Cardiac fibroblast (primary cell): ENCODE measurements around the gene MTF1.
A peak's percentile ranks its signal among the peaks of the same experiment; 100 is the strongest.
"Not testable (repeated sequence)": the region's sequence is repeated elsewhere in the genome, so short reads cannot be mapped to it uniquely, and the experiment has no call there.

Experiments
- DNase-seq, 2 donors: peaks; one replicate each; pipeline versions ENCODE4 v3.0.0 to v3.0.0-alpha.2; 2010; ENCODE audit warnings: low read depth in 2 of 2
- H3K4me3 ChIP-seq, 2 donors: replicated peaks in 1 of 2; 1 replicate in 1 of 2; 2 replicates in 1 of 2; pipeline ENCODE4 v1.5.1; 2011; ENCODE audit warnings: low read depth in 2 of 2, low read length in 2 of 2, mild to moderate bottlenecking in 2 of 2, moderate library complexity in 1 of 2
- TF ChIP-seq, protein P1 (sequence below): IDR thresholded peaks from one replicate; pipeline ENCODE4 v1.5.1; 2011; ENCODE audit warnings: low read depth, mild to moderate bottlenecking, low read length, inconsistent platforms

The MTF1 gene

DNA sequence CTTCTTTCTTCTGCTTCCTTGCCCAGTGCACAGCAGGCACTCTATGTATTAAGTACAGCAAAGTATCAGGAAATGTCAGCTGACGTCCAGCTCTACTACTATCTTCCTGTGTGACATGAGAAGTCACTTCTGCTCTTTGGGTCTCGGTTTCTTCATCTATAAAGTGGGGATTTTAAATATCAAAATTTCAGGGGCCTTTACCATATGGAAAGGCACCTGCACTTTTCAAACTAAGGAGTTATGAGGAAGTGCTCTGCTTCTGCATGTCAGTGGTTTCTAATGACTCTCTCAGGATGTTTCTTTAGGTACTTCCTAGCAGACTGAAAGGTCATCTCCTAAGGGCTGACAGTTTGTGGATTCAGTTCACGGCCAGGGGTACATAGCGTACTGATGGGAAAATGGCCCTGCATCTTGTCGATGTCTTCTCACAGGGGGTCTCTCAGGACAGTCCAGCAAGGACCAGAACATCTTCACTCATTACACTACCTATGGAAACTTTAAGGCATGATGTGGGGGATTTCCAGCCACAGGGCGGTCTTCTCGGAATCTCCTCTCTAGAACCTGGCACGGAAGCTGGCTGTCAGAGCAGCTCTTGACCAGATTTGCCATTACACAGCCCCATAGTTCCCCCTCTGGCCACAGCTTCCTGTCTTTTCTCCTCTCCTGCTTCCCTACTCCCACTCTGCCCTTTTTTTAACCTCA is 42.0 kb upstream of the MTF1 start:
- no peak overlapping the region for H3K4me3 ChIP-seq
- TF ChIP-seq, protein P1, sequence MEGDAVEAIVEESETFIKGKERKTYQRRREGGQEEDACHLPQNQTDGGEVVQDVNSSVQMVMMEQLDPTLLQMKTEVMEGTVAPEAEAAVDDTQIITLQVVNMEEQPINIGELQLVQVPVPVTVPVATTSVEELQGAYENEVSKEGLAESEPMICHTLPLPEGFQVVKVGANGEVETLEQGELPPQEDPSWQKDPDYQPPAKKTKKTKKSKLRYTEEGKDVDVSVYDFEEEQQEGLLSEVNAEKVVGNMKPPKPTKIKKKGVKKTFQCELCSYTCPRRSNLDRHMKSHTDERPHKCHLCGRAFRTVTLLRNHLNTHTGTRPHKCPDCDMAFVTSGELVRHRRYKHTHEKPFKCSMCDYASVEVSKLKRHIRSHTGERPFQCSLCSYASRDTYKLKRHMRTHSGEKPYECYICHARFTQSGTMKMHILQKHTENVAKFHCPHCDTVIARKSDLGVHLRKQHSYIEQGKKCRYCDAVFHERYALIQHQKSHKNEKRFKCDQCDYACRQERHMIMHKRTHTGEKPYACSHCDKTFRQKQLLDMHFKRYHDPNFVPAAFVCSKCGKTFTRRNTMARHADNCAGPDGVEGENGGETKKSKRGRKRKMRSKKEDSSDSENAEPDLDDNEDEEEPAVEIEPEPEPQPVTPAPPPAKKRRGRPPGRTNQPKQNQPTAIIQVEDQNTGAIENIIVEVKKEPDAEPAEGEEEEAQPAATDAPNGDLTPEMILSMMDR, result no peak
- DNase-seq, result no peak

DNA sequence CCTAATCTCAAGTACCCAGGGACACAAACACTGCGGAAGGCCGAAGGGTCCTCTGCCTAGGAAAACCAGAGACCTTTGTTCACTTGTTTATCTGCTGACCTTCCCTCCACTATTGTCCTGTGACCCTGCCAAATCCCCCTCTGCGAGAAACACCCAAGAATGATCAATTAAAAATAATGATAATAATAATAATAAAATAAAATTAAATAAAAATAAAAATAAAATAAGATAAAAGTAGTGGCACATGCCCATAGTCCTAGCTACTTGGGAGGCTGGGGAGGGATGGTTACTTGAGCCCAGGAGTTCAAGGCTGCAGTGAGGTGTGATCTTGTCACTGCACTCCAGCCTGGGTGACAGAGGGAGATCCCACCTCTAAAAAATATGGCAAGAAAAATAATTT is 38.2 kb upstream of the MTF1 start:
- not testable (repeated sequence) for DNase-seq, H3K4me3 ChIP-seq

DNA sequence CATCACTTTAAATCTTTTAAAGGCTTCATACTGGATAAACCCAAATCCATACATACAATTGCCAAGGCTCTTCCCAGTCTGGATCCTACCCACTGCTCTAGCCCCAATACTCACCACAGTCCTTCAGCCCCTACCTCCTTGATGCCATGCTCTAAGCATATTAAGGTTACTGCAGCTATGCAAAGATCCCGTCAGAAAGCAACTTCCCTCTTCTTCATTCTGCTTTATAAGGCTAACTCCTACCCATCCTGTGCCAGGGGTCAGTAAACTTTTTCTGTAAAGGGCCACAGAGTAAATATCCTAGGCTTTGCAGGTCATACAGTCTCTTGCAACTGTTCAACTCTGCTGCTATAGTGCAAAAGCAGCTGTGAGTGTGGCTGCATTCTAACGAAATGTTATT is 34.3 kb upstream of the MTF1 start:
- no peak overlapping the region for H3K4me3 ChIP-seq
- TF ChIP-seq, protein P1, result no peak
- DNase-seq, result no peak

DNA sequence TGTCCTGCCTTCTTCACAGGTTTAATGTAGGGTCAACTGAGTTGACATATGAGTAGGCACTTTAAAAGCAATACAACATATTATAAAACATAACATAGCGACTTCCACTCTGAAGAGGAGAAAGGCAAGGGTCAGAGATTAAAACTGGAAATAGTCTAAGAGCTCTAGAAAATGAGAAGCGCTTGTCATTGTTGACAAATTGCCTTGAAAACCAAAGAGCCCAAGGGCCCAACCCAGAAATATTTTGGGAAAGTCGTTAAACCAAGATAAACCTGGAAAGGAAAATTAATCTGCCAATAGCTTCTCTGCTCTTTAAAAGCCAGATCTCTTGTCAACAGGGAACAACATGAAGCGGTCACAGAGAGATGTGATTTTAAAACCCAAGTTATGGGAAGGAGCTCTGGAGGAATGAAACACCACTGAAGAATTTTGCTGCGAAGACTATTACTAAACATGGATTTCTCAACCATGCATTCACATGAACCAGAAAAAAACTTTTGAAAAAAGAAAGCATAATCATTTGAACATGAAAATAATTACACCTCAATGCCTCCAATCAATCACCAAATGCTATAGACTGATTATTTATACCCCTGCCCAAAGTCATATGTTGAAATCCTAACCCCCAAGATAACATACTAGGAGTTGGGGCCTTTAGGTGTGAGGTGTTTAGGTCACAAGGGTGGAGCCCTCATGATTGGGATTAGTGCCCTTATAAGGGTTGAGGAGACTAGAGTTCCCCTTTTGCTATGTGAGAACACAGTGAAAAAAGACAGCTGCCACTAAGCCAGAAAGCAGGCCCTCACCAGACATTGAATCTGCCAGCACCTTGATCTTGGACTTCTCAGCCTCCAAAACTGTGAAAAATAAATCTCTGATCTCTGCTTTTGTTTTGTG is 33.0 kb upstream of the MTF1 start:
- DNase-seq, result peak; percentile 40 to 77
- TF ChIP-seq, protein P1, result no peak
- H3K4me3 ChIP-seq, result no peak overlapping the region

DNA sequence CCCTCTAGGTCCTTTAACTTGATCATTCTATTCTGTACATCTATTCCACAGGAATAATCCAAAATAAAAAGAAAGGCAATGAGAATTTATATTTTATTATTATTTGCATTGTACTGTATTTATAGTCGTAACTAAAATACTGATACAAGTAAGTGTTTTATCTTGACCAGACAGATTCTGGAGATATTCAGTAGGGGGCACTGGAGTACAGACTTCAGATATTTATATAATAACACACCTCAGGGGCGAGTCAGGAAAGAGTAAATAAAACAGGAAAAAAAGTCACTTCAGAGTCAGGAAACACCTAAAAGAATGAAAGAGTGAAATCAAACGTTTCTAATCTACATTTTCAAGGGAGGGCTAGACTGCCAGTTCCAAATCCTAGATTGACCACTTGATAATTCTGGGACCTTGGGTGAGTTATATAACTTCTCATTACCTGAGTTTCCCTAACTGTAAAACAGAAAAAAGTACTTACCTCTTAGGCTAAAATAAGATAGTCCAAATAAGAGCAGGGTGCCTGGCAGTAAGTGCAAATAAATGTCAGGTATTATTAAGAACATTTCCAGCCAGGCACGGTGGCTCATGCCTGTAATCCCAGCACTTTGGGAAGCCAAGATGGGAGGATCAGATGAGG is 31.1 kb upstream of the MTF1 start:
- no peak overlapping the region for H3K4me3 ChIP-seq
- DNase-seq, result peak; percentile 48 to 68
- TF ChIP-seq, protein P1, result peak; percentile 47

- TF ChIP-seq, protein P1, result no peak
- no peak for DNase-seq
Measured at GRCh38 chr1:37888022-37888700, 28.8 kb upstream of the MTF1 start.

DNA sequence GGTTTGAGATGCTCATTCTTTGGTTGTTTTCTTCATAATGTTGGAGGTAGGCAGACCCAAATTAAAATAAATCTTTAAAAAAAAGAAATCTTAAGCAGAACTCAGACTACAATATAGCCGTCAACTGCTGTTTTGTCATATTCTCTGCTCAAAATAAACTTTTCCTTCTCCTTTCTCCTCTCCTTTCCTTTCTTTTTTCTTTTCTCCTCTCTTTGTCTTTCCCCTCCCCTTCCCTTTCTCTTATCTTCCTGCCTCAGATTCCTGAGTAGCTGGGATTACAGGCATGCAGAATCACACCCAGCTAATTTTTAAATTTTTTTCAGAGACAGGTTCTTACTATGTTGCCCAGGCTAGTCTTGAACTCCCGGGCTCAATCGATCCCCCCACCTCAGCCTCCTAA is 24.8 kb upstream of the MTF1 start:
- H3K4me3 ChIP-seq, result no peak overlapping the region
- no peak for DNase-seq
- TF ChIP-seq, protein P1, result no peak

More at GRCh38 chr1:37888022-37888700, 28.8 kb upstream of the MTF1 start:
- no peak overlapping the region for H3K4me3 ChIP-seq
